HG03469 (cell line): Measurements from ENCODE around the gene PHF23.

Experiments used
- ATAC-seq: cut with Tn5 transposase; IDR thresholded peaks from one replicate; pipeline ENCODE4 v1.9.1; 2021; ENCODE audit warnings: mild to moderate bottlenecking, moderate library complexity, moderate number of reproducible peaks; ENCODE audit not compliant: unreplicated experiment

PHF23 gene

DNA sequence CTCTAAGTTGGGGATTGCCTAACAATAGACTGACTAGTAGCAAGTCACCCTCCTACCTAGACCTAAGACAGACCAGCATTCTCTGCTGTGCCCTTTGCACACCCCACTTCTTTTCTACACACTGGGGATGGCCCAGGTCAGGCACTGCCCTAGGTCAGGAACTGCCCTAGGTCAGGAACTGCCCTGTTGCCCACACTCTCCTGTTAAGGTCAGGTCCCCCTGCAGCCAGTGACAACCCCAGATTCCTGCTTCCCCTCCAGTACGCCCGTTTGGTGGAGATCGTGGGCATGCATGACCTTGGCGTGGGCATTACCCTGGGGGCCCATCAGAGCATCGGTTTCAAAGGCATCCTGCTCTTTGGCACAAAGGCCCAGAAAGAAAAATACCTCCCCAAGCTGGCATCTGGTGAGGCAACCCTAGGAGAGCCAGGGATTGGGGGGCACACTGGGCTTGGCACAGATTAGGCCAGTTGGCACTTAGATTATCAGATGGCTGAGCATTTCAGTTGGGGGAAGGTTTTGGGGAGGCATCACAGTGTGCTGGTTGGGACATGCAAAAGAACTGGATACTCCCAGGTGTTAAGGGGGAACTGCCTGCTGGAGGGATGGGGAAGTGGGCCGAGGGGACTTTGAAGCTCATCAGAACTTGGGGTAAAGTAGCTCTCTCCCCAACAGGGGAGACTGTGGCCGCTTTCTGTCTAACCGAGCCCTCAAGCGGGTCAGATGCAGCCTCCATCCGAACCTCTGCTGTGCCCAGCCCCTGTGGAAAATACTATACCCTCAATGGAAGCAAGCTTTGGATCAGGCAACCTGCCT lies 17.8 kb downstream of the PHF23 start:
- no peak for ATAC-seq

DNA sequence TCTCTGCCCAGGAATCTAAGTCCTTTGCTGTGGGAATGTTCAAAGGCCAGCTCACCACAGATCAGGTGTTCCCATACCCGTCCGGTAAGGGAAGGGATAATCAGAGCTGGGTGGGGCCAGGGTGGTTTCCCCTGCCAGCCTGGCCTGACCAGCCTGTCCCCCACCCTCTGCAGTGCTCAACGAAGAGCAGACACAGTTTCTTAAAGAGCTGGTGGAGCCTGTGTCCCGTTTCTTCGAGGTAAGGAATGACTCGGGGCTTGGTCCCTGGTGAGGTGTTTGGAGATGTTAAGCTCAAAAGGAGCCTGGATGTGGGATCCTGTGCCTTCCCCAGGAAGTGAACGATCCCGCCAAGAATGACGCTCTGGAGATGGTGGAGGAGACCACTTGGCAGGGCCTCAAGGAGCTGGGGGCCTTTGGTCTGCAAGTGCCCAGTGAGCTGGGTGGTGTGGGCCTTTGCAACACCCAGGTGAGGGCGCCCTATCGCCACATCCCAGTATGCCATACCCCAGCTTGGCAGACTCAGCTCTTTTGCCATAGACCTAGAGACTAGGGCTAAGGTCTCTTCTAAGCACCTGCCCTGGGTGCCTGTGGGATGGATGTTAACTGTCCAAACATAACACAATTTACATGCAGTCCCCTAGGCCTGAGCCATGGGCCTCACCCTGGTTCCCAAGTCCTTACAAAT lies 18.5 kb downstream of the PHF23 start:
- no peak for ATAC-seq

DNA sequence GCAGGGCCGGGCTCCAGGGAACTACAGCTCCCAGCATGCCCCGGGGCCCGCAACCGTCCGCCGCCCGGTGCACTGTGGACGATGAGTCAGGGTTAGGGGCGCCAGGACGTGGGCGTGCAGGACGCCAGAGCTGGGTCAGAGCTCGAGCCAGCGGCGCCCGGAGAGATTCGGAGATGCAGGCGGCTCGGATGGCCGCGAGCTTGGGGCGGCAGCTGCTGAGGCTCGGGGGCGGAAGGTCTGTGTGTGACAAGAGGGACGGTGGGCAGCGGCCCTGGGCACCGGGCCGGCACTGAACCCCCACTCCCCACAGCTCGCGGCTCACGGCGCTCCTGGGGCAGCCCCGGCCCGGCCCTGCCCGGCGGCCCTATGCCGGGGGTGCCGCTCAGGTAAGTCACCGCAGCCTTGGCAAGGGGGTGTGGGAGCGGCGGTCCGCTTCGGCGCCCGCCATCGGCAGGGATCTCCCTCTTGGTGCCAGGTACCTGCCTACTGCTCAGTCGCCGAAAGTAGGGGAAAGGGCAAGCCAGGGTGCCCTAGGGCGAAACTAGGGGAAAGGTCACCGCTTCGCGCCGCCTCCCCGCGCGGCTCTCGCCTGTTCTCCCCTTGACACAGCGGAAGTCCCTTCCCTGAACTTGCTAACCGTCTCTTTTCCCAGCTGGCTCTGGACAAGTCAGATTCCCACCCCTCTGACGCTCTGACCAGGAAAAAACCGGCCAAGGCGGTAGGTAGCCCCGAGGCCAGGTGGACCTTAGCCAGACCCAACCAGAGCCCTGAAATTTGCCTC lies 19.3 kb downstream of the PHF23 start, which contains the start of the genes ACADVL and DLG4:
Gene ACADVL (plus strand): TSS at position 127 of the 781 bp plus-strand sequence. CDS start 47 bp downstream, at position 174.
Gene DLG4 (minus strand): TSS at position 25 of the 781 bp plus-strand sequence.
- no peak for ATAC-seq

DNA sequence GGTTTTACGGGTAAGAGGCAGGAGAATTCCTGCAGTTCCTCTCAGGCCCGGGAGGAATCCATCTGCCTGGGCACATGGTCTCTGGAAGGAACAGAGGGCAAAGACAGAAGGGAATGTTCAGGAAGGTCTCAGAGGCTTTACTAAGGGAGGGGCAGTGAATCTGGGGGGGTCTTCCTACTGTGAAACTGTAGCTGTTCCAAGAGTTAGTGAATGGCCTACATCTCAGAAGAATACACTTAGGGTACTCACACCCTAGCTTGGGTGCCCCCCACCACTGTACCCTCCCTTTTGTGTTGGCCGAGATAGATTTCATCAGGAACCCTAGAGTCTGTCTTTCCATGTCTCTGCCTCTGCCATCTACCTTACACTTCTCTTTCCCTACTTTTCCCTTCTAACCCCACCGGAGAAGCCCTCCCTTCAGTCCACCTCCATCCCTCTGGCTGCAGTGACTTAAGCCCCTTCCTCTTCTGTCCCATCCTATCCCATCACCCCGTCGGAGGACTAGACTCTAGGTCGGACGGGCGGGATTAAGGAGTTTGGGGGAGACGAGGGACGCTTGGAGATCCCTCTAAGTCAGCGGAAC lies 19.9 kb downstream of the PHF23 start:
- ATAC-seq, result no peak

DNA sequence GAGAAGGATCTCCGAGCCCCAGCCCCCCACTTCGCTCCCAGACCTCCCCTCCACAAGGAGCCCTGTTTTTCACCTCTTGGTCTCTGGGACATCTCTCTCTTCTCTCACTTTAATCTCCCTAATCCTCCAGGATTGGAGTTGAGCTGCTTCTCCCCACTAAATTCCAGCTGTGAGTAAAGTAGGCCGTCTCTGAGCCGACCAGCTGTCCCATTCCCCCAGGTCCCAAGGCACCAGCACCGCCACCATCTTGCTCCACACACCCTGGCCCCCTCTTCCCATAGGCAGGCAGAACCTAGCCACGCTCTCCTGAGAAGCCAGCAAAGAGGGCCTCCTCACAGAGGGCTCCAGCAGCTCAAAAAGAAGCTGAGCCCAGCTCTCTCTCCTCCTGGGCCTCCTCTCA lies 20.5 kb downstream of the PHF23 start:
- ATAC-seq, result no peak

DNA sequence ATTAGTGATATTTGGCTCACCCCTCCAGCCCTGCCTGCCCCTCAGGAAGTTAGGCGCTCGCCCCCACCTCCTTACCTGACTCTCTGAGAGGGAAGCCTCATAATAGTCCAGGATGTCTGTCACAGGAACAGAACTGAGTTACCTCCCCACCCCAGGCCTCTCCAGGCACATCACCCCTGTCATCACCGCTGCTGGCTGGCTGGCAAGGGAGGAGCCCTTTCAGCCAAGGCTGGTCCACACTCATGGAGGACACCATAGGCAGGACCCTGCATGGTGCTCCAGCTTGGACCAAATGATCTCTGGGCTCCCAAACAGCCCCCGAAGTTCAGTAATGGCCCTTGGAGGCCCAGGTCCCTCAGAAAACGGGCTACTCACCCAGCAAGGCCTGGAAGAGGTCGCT lies 21.1 kb downstream of the PHF23 start:
- no peak for ATAC-seq

DNA sequence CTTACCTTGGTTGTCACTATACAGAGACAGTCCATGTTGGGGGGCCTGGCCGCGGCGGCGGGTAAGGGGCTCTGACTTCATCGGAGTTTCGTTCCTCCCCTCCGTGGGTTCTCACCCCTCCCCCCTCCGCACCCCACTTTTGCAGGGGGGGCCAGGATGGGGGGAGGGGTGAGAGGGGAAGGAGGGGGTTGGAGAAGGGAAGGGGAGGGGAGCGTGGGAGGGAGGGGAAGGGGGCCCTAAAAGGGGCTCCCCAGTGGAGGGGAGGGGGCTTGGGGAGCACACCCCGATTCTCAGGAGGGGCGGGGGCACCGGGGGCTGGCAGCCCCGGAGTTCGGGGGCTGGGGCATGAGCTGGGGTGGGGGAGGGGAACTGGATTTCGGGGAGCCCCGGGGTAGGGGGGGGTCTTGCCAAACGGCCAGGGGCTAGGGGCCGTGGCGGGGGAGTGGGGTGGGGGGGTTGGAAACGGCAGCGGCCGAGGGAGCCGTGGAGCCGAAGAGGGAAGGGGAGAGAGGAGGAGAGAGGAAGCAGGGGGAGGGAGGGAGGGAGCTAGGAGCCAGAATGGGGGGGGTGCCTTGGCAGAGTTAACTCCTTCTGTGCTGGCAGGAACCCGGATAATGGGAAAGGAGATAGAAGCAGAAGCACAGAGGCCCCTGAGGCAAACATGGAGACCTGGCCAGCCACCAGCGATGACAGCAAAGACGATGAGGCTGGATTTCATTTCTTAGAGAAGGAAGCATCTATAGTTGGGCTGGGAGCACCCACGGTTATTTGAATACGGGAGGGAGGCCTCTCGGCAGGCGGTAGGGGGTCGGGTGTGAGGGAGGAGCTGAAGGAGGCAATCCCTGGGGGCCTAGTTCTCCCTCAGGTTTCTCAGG lies 21.9 kb downstream of the PHF23 start:
- no peak for ATAC-seq

DNA sequence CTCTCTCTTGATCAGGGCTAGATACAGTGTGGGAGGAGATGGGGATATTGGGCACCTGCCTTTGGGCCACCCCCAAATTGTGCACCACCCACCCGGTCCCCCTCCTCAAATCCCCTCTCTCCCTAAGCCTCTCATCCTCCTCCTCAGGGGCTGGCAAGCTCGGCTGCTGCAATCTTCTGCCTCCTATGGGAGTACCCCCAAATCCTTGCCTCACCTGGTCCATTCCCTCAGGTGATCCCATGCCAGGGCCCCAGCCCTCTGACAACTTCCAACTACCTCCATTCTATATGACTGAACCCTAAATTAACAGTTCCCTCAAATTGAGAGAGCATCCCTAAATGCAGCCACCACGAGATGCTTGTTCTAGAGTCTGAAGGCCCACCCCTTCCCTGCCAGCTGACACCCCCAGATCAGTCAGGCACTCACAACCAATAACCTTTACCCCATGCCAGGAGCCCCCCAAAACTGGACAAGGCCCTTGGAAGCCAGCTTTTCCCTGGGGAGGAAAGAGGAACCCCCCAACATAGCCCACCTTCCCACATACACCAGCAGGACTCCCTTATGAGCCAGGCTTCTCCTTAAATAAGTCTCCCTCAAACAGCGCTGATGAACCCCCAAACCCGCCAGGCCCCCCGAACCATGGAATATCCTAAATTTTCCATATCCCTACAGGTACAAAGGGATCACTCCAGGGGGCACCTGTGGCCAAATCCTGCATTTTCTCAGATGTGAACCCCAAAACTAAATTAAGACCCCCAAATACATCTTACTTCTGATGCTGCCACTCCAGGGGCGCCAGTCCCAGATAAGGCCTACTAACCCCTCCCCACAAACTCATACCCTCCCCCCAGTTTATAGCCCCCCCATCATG lies 22.8 kb downstream of the PHF23 start:
- no peak for ATAC-seq

DNA sequence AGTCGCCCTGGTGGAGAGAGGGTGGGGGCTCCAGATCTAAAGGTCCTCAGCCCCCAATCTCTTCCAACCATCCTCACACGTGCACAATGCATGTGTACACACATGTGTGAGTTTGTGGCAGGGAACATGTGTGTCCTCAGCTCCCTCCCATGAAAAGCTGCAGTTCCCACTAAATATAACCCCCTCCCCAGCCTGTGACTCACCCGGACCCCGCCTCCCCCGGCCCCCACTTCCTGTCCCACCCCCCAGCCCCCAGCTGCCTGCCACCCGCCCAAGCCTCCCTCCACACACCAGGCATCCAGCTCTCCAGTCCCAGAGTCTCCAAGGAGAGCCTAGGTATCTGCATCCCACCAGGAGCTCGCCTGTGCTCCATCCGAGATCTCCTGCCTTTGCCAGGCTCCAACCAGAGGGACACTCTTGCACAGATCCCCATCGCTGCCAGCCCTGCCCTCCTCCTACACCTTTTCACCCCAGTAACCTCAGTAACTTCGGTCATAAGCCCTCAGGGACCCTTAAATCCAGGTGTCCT lies 23.5 kb downstream of the PHF23 start:
- ATAC-seq, result no peak

DNA sequence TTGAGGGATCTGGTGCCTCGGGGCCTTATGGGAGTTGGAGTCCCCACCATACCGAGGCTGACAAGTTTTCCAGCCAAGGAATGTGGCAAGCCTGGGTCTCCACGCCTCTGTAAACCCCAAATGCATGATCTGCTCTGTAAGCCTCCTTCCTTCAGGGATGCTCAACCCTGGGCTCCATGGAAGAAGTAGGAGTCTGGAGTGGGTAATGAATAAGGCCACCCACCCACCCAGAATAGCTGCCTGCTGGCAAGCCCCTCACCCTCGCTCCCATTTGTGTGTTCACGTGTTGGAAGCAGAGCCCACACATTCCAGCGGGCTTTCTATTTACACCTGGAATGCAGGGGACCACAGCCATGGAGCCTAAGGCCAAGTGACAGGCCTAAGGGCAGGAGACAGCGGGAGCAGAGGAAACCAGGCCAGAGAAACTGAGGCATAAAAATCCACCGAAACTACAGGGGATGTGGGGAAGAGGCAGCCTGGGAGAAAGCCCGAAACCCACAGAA lies 24.1 kb downstream of the PHF23 start:
- no peak for ATAC-seq

DNA sequence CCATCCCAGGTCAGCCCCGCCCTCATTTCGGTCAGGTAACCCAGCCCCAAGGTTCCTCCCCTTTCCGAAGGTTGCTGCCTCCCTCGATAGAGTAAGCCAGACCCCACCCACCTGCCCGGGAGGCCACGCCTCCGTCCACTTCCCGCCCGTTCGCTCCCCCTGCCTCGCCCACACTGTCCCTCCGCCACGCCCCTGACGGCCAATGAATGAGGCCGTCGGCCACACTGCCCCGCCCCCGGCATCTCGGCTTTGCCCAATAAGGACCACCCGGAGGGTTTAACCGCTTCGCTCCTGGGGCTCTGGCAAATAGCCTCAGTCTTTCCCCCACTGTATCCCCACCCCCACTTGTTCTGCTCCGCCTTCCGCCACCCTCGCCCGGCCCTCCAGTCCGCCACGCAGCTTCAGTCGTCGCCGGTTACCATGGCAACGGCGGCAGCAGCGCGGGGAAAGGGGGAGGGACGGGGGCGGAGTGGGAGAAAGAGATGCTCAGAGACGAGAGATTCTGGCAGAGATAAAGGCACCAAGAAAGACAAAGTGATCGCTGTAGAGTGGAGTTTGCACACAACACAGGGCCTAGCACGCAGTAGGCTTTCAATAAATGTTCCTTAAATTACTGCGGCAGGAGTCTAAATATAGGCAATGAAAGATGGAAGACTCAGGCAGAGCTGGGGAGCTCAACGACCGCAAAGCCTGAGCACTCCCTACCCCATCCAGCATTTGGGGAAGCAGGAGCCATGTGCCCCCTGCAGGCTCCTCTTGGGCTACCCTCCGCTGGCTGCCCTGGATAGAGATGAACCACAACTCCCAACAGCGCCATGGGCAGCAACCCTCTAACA lies 24.7 kb downstream of the PHF23 start:
- ATAC-seq, result peak; percentile 44

DNA sequence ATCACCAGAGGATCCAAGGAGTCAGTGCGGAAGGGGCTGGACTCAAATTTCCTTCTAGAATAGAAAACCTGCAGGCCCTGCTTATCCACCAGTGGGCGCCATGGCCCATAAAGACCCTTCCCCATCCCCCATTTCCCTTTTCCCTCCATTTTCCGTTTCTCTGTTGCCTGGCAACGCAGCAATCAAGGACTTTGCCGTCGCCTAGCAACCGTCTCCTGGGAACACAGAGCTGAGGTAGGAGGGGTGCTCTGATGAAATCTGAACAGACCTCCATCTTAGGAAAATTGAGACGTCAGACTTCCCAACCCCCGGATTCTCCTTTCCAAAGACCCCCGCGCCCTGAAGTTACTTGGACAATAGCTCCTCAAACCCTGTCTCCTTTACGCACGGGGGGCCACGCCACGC lies 25.4 kb downstream of the PHF23 start:
- no peak for ATAC-seq

DNA sequence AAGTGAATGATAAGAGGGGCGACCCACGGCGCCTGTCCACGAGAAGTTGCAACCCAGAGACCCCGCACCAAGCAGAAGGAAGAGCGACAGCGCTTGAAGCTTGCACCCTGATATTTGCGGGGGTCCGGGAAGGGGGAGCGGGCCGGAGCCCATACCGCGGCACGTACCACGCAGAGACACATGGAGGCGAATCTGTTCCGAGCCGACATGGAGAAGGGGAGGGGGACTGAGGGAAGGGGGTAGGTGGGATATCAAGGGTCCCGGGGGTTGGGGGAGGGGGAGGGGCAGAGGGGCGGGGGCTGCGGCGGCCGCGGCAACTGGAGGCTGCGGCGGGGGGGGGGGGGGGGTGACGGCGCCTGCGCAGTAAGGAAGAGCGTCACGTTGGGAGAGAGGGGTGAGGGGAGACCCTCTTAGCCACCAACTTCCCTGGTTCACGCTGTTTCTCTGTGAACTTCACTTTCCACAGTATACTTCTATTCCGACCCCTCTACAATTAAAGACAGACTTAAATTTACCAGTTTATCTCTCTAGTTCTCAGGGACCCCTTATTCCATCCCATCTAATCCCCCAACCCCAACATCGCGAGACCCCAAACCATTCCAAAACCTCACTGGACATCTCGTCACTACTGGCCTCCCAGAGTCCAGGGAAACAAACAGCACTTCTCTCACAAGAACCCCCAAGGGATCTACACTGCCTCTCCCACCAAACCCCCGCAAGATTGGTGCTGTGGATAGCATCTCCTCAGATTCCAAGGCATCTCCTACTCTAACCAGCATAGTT lies 27.6 kb downstream of the PHF23 start:
- no peak for ATAC-seq

DNA sequence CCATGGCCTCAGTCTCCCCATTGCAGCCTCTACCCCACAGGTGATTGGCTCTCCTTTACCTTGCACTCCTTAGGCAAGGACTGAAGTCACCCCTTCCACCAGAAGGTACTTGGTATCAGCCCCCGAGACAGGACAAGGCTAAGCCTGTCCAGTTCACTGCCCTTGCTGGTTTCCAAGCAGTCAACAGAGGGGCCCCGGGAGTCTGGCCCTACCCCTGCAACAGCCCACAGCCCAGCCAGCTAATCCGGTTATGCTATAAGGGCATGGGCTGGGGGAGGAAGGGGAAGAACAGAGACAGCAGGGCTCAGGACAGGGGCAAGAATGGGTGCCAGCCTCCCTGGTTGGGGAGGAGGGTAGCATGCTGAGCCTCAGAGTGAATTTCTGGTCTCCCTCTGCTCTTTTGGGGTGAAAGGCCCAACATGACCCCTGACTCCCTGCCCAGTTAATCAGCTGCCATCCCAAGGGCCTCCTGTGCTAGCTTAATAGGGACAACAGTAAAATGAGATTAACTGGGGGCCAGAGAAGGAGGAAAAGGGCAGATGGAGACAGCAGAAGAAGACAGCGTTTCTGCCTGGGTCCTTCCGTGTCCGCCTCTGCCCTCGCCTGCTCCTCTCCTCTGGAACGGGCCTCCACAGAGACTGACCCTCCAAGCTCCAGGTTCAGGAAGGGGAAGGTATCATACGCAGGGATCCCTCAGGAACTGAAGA lies 30.4 kb downstream of the PHF23 start:
- no peak for ATAC-seq

DNA sequence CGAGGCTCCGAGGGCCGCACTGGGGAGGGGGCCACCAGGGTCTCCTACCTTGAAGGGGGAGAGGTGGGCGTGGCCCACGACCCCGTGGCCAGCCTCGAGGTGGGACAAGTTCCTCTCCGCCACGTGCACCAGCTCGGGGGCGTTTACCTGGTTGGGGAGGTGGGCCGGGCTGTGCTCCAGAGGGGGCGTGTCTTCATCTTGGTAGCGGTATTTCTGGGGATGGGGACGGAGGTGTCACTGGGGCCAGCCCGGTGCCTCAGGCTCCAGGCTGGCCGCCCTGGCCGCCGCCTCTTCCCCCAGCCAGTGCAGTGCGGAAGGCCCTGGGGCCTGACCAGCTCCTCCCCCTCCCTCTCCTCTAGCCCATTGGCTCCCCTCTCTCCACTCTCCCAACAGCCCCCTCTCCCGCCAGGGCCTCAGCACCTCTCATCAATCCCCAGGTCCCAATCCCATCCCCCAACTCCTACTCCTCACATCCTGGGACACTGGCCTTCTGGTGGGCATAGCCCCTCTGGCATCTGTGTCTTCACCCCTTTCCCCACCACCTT lies 31.2 kb downstream of the PHF23 start:
- no peak for ATAC-seq
